ENCODE data around the gene HHIPL1. TPM values are rescaled to one million over a fixed set of nuclear protein-coding genes. Genes with fewer than 3 reads are reported as not detected.

HHIPL1 gene
- total RNA-seq, 2 experiments from 2014 or later = not detected

DNA sequence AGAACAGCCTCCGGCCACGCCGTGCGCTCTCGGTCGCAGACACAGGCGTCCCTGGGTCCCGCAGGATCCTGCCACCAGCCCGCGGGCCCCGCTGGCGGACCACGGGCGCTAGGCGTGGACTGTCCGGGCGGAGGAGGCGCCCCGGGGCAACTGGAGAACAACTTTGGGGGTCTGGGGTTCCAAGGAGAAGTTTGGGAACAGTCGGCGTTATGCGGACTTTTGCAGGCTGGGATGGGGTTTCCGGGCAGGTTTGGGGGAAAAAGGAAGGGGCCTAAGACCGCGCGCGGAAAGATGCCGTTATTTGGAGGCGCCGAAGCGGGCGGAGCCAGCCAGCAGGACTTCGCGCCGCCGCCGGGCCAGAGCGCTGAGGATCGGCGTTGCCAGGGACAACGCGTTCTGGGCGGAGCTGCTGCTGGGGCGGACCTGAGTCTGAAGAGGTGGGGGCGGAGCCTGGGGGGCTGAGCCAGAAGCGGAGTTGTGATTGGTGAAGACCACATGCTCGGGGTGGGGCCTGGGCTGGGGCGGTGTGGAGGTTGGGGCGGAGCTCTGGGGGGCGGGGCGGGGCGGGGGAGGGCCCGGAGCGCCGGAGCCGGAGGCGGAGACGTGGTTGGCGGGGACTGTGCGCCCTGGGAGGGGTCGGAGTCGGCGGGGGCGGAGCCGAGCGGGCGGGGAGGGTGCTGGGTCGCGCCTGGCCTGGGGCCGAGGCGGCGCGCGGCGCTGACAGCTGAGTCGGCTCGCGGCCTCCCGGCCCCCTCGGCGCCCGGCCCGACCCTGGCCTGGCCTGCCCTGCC lies 38.9 kb downstream of the HHIPL1 start, which contains the start of gene CYP46A1:
TSS of gene CYP46A1 (plus strand) at position 680 of the 791 bp plus-strand sequence. CDS start 120 bp downstream, outside the sequence.
- CTCF ChIA-PET = interaction anchor here (0.6 to 2.0 kb wide), 16 partner anchors 8 to 509 kb away, joined by 3 to 9 read pairs (median 4); partner anchors contain the start of genes CCDC85C, CCNK and SETD3
- Mint-ChIP-seq H3K36me3 (ENCODE audit: low read depth) (no peaks in the 10 kb centered on the region), H3K27ac (peak within 1 kb of the TSS; percentile 90), H3K4me1 (ENCODE audit: low read depth) (peaks cover 24% of the 10 kb centered on the region), H3K27me3 (ENCODE audit: low read depth) (peaks cover 22% of the 10 kb centered on the region), H3K4me3 (peak within 1 kb of the TSS; percentile 86), H3K9me3 (ENCODE audit: insufficient read depth) (no peaks in the 10 kb centered on the region)
- POLR2A ChIA-PET = no interaction called here
- DNase-seq (peak; percentile 100), ATAC-seq (peak; percentile 90)

DNA sequence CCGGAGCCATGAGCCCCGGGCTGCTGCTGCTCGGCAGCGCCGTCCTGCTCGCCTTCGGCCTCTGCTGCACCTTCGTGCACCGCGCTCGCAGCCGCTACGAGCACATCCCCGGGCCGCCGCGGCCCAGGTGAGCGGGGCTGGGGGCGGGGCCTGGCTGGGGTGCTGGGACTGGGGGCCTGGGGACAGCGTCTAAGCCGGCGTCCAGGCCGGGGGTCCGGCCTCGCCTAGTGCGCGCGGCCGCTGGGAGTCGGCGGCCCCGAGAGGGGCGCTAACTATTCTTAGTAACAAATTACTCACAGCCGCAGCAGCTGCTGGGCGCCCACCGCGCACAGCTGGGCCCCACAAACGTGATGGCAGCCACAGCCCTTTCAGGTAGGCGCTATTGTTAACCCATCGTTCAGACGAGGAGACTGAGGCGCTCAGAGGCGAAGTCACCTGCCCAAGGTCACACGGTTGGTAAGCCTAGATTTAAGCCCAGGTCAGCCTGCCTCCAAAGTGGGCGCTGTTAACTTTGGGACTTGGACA lies 39.5 kb downstream of the HHIPL1 start:
- no peak overlapping the region for H3K27ac Mint-ChIP-seq
- ATAC-seq (no peak), DNase-seq (no peak)
- CTCF ChIA-PET = interaction anchor here (0.6 to 2.0 kb wide), 12 partner anchors 9 to 509 kb away, joined by 3 to 8 read pairs (median 4); partner anchors contain the start of genes CCNK and SETD3
- POLR2A ChIA-PET = no interaction called here
- peaks cover 25% of the 10 kb centered on the region for H3K27me3 Mint-ChIP-seq (ENCODE audit: low read depth)
- H3K9me3 Mint-ChIP-seq (ENCODE audit: insufficient read depth) = no peaks in the 10 kb centered on the region
- peaks cover 24% of the 10 kb centered on the region for H3K4me1 Mint-ChIP-seq (ENCODE audit: low read depth)
- no peaks in the 10 kb centered on the region for H3K36me3 Mint-ChIP-seq (ENCODE audit: low read depth)
- no peak overlapping the region for H3K4me3 Mint-ChIP-seq

DNA sequence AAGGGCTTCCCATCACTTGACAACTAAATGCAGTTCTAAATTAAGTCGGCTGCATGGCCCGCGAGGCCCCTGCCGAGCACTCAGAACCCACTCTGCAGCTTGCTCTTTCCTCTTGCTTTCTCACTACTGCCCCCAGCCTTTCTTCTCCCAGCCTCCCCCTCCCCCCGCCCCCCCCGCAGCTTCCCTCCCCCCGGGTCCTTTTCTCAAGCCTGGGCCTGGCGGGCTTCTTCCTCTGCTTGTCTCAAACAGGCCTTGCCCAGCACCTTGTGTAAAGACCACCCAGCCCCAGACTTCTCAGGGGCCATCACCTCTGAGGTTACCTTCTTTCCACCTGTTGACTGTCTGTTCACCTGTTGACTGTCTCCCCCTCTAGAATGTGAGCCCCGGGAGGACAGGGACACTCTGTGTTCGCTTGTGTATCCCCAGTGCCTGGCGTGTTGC lies 40.2 kb downstream of the HHIPL1 start:
- Mint-ChIP-seq H3K4me1 (ENCODE audit: low read depth) (peaks cover 24% of the 10 kb centered on the region), H3K27ac (no peak overlapping the region), H3K36me3 (ENCODE audit: low read depth) (no peaks in the 10 kb centered on the region), H3K27me3 (ENCODE audit: low read depth) (peaks cover 30% of the 10 kb centered on the region), H3K9me3 (ENCODE audit: insufficient read depth) (no peaks in the 10 kb centered on the region), H3K4me3 (no peak overlapping the region)
- no peak for DNase-seq
- ChIA-PET CTCF (interaction anchor here (1.3 to 2.0 kb wide), 2 partner anchors 9 to 13 kb away, joined by 4 read pairs; no protein-coding TSS in a partner anchor), POLR2A (no interaction called here)
- ATAC-seq = no peak

DNA sequence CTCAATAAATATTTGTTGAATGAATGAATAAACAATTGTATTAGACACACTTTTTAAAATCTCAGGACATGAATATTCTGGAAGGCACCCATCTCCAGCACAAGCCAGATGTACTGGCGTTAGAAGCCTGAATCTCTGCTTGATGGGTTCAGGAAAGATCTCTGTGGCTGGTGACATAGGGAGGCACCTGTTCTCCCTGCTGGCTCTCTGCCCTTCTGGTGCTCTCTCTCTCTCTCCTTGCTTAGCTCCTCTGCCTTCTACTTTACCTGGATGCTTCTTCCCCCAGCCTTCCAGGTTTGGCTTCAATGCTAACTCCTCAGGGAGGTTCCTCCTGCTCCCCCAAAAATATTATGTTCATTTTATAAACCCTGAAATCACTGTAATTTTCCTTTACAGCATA lies 40.7 kb downstream of the HHIPL1 start:
- H3K9me3 Mint-ChIP-seq (ENCODE audit: insufficient read depth) = no peaks in the 10 kb centered on the region
- H3K27ac Mint-ChIP-seq = no peak overlapping the region
- peaks cover 30% of the 10 kb centered on the region for H3K27me3 Mint-ChIP-seq (ENCODE audit: low read depth)
- POLR2A ChIA-PET = no interaction called here
- CTCF ChIA-PET = interaction anchor here (2.0 kb wide), 1 partner anchor 10 kb away, joined by 4 read pairs; no protein-coding TSS in a partner anchor
- ATAC-seq (no peak), DNase-seq (no peak)
- H3K4me3 Mint-ChIP-seq = no peak overlapping the region
- no peaks in the 10 kb centered on the region for H3K36me3 Mint-ChIP-seq (ENCODE audit: low read depth)
- H3K4me1 Mint-ChIP-seq (ENCODE audit: low read depth) = peaks cover 24% of the 10 kb centered on the region

DNA sequence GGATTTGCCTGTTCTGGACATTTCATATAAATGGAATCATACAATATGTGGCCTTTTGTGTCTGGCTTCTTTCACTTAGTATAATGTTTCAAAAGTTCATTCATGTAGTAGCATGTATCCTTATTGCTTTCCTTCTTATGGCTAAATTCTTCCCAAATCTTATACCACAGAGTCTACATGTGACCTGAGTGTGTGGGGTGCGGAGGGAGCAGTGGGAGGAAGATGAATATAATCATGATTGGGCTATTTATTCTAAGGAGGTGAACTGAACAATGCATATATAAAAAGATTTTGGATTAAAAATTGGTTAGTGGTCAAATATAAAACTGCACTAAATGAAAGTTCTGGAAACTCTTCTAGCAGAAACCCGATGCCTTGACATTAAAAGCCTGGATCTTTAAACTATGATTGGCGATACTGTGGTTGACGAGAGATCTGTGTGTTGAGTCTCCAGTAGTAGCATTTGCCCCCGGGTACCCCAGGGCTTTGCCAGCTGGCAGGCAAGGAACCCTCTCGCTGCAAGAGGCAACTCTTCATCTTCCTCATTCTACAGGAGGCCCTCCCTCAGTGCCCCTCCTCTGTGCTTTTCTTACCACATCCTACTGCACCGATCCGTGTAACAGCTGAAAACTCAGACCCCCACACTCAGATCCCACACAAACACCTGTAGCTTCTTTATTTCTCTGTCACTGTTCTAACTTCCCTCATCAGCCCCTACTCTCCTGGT lies 41.8 kb downstream of the HHIPL1 start:
- H3K27me3 Mint-ChIP-seq (ENCODE audit: low read depth) = peaks cover 33% of the 10 kb centered on the region
- CTCF ChIA-PET = interaction anchor here (1.1 to 1.7 kb wide), 2 partner anchors 17 to 537 kb away, joined by 4 read pairs; no protein-coding TSS in a partner anchor
- no peak for ATAC-seq
- no peak for DNase-seq
- no peak overlapping the region for H3K27ac Mint-ChIP-seq
- H3K4me1 Mint-ChIP-seq (ENCODE audit: low read depth) = peaks cover 24% of the 10 kb centered on the region
- no peak overlapping the region for H3K4me3 Mint-ChIP-seq
- H3K9me3 Mint-ChIP-seq (ENCODE audit: insufficient read depth) = no peaks in the 10 kb centered on the region
- POLR2A ChIA-PET = no interaction called here
- H3K36me3 Mint-ChIP-seq (ENCODE audit: low read depth) = no peaks in the 10 kb centered on the region

DNA sequence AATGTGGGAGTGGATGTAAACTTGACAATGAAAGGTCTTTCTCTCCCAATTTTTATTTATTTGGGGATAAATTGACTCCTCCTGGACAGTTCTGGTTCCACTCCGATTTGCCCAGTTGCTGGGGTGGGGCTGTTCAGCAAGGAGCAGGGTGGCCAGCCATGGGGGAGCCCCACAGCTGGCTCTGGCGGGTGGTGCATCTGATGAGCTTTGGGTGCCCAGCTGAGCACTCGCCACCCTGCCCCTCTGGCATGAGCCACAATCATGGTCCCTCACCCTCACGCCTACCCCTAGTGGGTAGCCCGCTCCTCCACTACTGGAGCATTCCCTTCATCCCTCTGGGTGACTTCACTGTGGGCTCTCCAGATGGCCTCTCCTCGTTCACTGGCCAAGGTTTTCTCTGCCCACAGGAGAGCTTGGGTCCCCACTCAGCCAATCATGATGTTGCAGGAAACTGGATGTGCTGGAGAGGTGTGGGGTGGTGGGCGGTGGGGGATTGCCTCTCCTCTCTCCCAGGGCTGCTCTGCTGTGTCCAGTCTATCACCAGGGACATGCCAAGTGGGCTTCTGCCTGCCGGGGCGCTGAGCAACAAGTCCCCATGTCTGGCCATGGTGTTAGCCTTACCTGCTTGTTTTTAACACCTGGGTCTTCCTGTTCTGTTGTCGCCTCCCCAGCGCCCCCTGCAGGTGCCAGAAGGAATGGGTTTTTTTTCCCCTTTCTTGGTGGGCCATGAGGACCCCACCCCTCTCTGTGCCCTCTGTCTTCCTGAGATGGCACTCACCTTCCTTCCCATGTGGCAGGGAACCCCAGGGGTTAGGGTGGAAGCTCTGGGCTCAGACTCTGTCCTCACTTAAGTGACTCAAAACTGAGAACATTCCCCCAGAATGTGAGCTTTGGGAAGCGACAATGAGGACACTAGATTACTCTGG lies 42.6 kb downstream of the HHIPL1 start:
- POLR2A ChIA-PET = no interaction called here
- DNase-seq = peak; percentile 35
- peaks cover 23% of the 10 kb centered on the region for H3K4me1 Mint-ChIP-seq (ENCODE audit: low read depth)
- no peak overlapping the region for H3K27ac Mint-ChIP-seq
- no peaks in the 10 kb centered on the region for H3K9me3 Mint-ChIP-seq (ENCODE audit: insufficient read depth)
- peaks cover 33% of the 10 kb centered on the region for H3K27me3 Mint-ChIP-seq (ENCODE audit: low read depth)
- no peak overlapping the region for H3K4me3 Mint-ChIP-seq
- H3K36me3 Mint-ChIP-seq (ENCODE audit: low read depth) = no peaks in the 10 kb centered on the region
- CTCF ChIA-PET = interaction anchor here (0.7 to 1.7 kb wide), 7 partner anchors 18 to 536 kb away, joined by 3 to 5 read pairs (median 4); no protein-coding TSS in a partner anchor
- ATAC-seq = no peak

DNA sequence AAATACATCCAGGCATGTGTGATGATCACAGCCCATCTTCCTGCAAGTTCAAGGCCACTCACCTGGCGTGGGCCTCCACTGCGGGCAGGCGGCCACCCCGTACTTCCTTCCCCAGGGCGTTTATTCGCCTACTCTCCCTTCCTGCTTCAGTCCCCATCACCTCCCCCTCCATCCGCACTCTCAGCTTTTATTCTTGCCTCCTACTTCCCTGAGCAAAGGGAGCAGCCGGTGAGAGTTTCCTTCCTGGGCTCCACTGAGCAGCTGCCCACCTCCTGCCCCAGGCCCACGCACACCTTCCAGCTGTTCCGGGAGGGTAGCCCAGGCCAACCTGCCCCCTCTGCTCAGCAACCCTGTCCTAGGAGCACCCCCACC lies 43.3 kb downstream of the HHIPL1 start:
- ChIA-PET POLR2A (no interaction called here), CTCF (interaction anchor here (0.7 to 1.7 kb wide), 6 partner anchors 20 to 536 kb away, joined by 3 to 5 read pairs (median 4); no protein-coding TSS in a partner anchor)
- ATAC-seq (no peak), DNase-seq (peak; percentile 13)
- H3K27ac Mint-ChIP-seq = no peak overlapping the region
- H3K4me1 Mint-ChIP-seq (ENCODE audit: low read depth) = peaks cover 18% of the 10 kb centered on the region
- peaks cover 35% of the 10 kb centered on the region for H3K27me3 Mint-ChIP-seq (ENCODE audit: low read depth)
- no peaks in the 10 kb centered on the region for H3K9me3 Mint-ChIP-seq (ENCODE audit: insufficient read depth)
- H3K36me3 Mint-ChIP-seq (ENCODE audit: low read depth) = no peaks in the 10 kb centered on the region
- no peak overlapping the region for H3K4me3 Mint-ChIP-seq

DNA sequence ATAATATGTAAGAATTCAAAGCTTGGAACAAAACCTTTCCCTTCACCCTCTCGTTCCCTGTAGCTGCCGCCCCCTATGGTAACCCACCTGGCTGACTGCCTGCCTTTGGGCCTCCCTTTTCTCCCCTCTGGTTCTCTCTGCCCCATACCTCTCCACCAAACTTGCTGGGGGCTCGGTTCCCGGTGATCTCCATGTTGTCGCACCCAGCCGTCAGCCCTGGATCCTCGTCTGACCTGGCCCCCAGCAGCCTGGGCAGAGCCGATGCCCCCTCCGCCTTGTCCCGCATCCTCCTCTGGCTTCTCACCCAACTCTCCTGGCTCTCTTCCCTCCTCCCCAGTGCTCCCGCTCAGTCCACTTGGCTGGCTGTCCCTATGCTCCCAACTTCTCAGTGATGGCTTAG lies 43.7 kb downstream of the HHIPL1 start:
- Mint-ChIP-seq H3K36me3 (ENCODE audit: low read depth) (no peaks in the 10 kb centered on the region), H3K27ac (no peak overlapping the region), H3K4me1 (ENCODE audit: low read depth) (peaks cover 18% of the 10 kb centered on the region), H3K9me3 (ENCODE audit: insufficient read depth) (no peaks in the 10 kb centered on the region), H3K4me3 (no peak overlapping the region), H3K27me3 (ENCODE audit: low read depth) (peaks cover 35% of the 10 kb centered on the region)
- DNase-seq = peak; percentile 18
- CTCF ChIA-PET = interaction anchor here (0.7 to 1.7 kb wide), 7 partner anchors 8 to 535 kb away, joined by 3 to 5 read pairs (median 4); no protein-coding TSS in a partner anchor
- POLR2A ChIA-PET = no interaction called here
- no peak for ATAC-seq

DNA sequence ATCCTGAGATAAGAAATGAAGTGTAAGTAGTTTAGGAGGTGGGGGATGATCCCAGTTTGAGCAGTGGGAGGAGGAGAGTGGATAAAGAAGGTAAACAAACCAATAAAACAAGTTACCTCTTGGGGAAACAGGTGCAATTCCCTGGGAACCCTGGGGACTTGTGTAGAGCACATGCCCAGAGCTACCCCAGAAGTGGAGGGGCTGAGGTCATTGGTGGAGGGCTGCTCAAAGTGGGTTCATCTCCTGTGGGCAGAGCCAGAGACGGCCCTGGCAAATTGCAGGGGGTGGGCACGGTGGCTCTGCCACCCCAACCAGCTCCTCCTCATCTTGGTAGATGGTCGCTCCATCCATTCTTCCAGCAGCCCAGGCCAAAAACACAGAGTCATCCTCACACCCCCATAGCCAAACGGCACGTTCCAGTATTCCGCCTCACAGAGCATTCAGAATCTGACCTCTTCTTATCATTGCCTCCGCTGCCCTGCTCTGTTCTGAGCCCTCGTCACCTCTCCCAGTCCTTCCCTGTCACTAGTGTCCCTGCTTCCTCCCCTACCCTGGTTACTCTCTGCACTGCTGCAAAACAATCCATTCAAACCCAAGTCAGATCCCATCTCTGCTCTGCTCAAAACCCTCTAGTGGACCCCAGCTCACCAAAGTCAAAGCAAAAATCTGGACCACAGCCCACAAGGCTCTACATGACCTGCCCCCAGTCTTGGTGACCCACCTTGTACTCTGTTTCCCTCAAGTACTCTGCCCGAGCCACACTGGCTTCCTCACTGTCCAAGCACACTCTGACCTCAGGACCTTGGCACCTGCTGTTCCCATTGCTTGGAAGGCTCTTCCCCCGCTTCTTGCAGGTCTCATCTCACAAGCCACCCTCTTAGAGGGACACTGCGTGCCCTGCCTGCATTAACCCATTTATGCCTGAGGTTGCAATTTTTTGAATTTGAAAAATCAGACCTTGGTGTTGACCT lies 44.6 kb downstream of the HHIPL1 start:
- DNase-seq = peak; percentile 13
- CTCF ChIA-PET = interaction anchor here (0.7 kb wide), 1 partner anchor 9 kb away, joined by 4 read pairs; no protein-coding TSS in a partner anchor
- Mint-ChIP-seq H3K4me1 (ENCODE audit: low read depth) (peaks cover 18% of the 10 kb centered on the region), H3K27me3 (ENCODE audit: low read depth) (peaks cover 41% of the 10 kb centered on the region), H3K4me3 (no peak overlapping the region), H3K9me3 (ENCODE audit: insufficient read depth) (no peaks in the 10 kb centered on the region), H3K36me3 (ENCODE audit: low read depth) (no peaks in the 10 kb centered on the region), H3K27ac (no peak overlapping the region)
- POLR2A ChIA-PET = no interaction called here
- no peak for ATAC-seq

DNA sequence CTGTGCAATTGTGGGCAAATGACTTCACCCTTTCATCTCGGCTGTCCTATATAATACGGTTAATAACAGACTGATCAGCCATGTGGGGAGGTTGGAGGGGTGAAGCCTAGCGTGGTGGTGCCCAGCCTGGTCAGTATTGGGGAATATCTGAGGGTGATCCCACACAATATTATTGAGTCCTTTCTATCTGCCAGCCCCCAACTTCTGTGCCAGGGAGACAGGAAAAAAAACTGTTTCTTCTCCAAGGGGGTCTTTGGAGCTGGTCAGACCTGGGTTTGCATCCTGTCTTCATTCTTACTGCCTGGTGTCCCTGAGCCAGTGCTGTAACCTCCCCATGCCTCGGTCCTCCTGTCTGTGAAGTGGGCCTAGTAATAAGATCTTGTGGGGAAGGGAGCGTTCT lies 45.7 kb downstream of the HHIPL1 start:
- H3K27me3 Mint-ChIP-seq (ENCODE audit: low read depth) = peaks cover 39% of the 10 kb centered on the region
- POLR2A ChIA-PET = no interaction called here

More for the DNA sequence above, 45.7 kb downstream of the HHIPL1 start:
- no peak overlapping the region for H3K4me3 Mint-ChIP-seq
- ATAC-seq (no peak), DNase-seq (peak; percentile 11)
- no peaks in the 10 kb centered on the region for H3K36me3 Mint-ChIP-seq (ENCODE audit: low read depth)
- no peaks in the 10 kb centered on the region for H3K9me3 Mint-ChIP-seq (ENCODE audit: insufficient read depth)
- peaks cover 16% of the 10 kb centered on the region for H3K4me1 Mint-ChIP-seq (ENCODE audit: low read depth)
- CTCF ChIA-PET = interaction anchor here (0.8 kb wide), 1 partner anchor 9 kb away, joined by 3 read pairs; no protein-coding TSS in a partner anchor
- no peak overlapping the region for H3K27ac Mint-ChIP-seq

Data from activated CD8-positive, alpha-beta T cell treated with anti-CD3 and anti-CD28 coated beads, Interleukin-2, amount 10 ng/mL, durations not matched to agents 7 days and 5 days (primary cell).